ENCODE data around the gene CLMP. TPM values are rescaled to one million over a fixed set of nuclear protein-coding genes. Genes with fewer than 3 reads are reported as not detected.

CLMP gene
- total RNA-seq, 4 donors from 2014 or later, result 23.6 to 49.4 (median 38.0) TPM

DNA sequence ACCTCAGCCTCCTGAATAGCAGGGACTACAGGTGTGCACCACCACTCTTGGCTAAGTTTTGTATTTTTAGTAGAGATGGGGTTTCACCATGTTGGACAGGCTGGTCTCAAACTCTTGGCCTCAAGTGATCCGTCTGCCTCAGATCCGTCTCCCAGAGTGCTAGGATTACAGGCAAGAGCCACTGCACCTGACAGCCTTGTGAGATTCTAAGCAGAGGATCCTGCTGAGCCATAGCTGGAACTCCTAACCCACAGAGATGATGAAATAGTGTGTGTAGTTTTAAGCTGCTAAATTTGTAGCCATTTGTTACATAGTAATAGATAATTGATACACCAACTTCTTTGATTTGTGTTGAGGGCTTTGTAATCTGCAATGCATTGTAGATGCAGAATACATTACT lies 51.1 kb downstream of the CLMP start:
- no peak for DNase-seq
- H3K36me3 ChIP-seq, result no peaks in the 10 kb centered on the region
- H3K27ac ChIP-seq, result no peak overlapping the region
- peaks cover 0 to 6% (median 2%) of the 10 kb centered on the region in 4 donors for H3K4me1 ChIP-seq
- H3K27me3 ChIP-seq, result no peaks in the 10 kb centered on the region
- 84% methylated on average over 2 of the region's 2 CpGs; no CpG with 5 or more reads in 1 of the 2 donors for WGBS, 2 donors (ENCODE audit: low coverage in 1 of 2)
- in situ Hi-C loops (cut with MboI; ENCODE audit: low pct_ligation_motif_present in 1 of 4, low pct_unique_long_range_greater_than_20kb in 1 of 4, low sequenced_read_pairs in 3 of 4) (no loop called here), intact Hi-C loops (cut with DNase I; ENCODE audit: low total_unique reads) (no loop called here)
- H3K4me3 ChIP-seq, result no peak overlapping the region
- no peaks in the 10 kb centered on the region for H3K9me3 ChIP-seq
- TF ChIP-seq POLR2AphosphoS5 (IDR thresholded peaks at IDR 0.05) (no peak), EP300 (IDR thresholded peaks at IDR 0.05; ENCODE audit: low read depth) (no peak), POLR2A (IDR thresholded peaks at IDR 0.05) (no peak)
- TF ChIP-seq, protein P1, sequence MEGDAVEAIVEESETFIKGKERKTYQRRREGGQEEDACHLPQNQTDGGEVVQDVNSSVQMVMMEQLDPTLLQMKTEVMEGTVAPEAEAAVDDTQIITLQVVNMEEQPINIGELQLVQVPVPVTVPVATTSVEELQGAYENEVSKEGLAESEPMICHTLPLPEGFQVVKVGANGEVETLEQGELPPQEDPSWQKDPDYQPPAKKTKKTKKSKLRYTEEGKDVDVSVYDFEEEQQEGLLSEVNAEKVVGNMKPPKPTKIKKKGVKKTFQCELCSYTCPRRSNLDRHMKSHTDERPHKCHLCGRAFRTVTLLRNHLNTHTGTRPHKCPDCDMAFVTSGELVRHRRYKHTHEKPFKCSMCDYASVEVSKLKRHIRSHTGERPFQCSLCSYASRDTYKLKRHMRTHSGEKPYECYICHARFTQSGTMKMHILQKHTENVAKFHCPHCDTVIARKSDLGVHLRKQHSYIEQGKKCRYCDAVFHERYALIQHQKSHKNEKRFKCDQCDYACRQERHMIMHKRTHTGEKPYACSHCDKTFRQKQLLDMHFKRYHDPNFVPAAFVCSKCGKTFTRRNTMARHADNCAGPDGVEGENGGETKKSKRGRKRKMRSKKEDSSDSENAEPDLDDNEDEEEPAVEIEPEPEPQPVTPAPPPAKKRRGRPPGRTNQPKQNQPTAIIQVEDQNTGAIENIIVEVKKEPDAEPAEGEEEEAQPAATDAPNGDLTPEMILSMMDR (IDR thresholded peaks at IDR 0.05), result no peak

DNA sequence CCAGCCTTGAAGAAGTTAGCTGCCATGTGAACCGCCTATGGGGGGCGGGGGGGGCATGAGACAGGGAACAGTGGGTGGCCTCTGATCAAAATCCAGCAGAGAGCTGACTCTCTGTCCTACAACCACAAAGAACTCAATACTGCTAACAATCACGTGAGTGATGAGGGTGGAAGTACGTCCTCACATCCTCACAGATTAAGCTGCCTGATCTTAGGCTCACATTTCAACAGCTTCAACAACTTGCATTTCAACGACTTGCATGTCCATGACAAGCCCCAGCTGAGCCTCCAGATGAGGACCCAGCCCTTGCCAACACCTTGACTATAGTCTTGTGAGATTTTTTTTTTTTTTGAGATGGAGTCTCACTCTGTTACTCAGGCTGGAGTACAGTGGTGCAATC lies 51.6 kb downstream of the CLMP start:
- H3K9me3 ChIP-seq, result no peaks in the 10 kb centered on the region
- H3K27ac ChIP-seq, result no peak overlapping the region
- no peak for DNase-seq
- 40 to 82% methylated on average over 2 to 5 of the region's 5 CpGs for WGBS, 2 donors (ENCODE audit: low coverage in 1 of 2)
- intact Hi-C loops (cut with DNase I; ENCODE audit: low total_unique reads), result no loop called here
- peaks cover 0 to 6% (median 2%) of the 10 kb centered on the region in 4 donors for H3K4me1 ChIP-seq
- no peak overlapping the region for H3K4me3 ChIP-seq
- TF ChIP-seq POLR2AphosphoS5 (IDR thresholded peaks at IDR 0.05), result no peak
- no peak for TF ChIP-seq EP300 (IDR thresholded peaks at IDR 0.05; ENCODE audit: low read depth)
- TF ChIP-seq POLR2A (IDR thresholded peaks at IDR 0.05), result no peak
- TF ChIP-seq, protein P1 (IDR thresholded peaks at IDR 0.05), result no peak
- no peaks in the 10 kb centered on the region for H3K36me3 ChIP-seq
- in situ Hi-C loops (cut with MboI; ENCODE audit: low pct_ligation_motif_present in 1 of 4, low pct_unique_long_range_greater_than_20kb in 1 of 4, low sequenced_read_pairs in 3 of 4), result no loop called here
- no peaks in the 10 kb centered on the region for H3K27me3 ChIP-seq

DNA sequence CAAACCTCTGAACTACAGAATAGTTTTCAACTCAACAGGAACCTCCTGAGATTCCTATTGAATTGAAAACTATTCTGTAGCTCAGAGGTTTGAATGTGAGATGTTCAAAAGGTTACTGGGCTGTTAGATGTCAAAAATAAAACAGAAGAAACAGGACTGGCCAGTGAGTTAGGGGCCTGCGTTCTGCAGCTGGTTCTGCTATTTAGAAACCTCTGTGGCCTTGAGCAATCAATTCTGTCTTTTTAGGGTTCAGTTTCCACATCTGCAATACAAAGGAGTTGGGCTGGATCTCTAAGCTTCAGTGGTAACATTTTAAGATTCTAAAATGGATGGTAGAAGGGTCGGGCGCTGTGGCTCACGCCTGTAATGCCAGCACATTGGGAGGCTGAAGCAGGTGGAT lies 55.8 kb downstream of the CLMP start:
- peak overlapping the region in 1 of 4 donors; percentile 80 for H3K27ac ChIP-seq
- peaks cover 0 to 23% (median 6%) of the 10 kb centered on the region in 4 donors for H3K4me1 ChIP-seq
- TF ChIP-seq, protein P1 (IDR thresholded peaks at IDR 0.05), result no peak
- no peak for TF ChIP-seq POLR2A (IDR thresholded peaks at IDR 0.05)
- no peak for TF ChIP-seq POLR2AphosphoS5 (IDR thresholded peaks at IDR 0.05)
- no peak for TF ChIP-seq EP300 (IDR thresholded peaks at IDR 0.05; ENCODE audit: low read depth)
- intact Hi-C loops (cut with DNase I; ENCODE audit: low total_unique reads), result no loop called here
- H3K9me3 ChIP-seq, result no peaks in the 10 kb centered on the region
- in situ Hi-C loops (cut with MboI; ENCODE audit: low pct_ligation_motif_present in 1 of 4, low pct_unique_long_range_greater_than_20kb in 1 of 4, low sequenced_read_pairs in 3 of 4), result no loop called here
- DNase-seq, result no peak
- 83 to 88% methylated on average over 4 of the region's 4 CpGs for WGBS, 2 donors (ENCODE audit: low coverage in 1 of 2)
- no peak overlapping the region for H3K4me3 ChIP-seq
- no peaks in the 10 kb centered on the region for H3K36me3 ChIP-seq
- no peaks in the 10 kb centered on the region for H3K27me3 ChIP-seq

DNA sequence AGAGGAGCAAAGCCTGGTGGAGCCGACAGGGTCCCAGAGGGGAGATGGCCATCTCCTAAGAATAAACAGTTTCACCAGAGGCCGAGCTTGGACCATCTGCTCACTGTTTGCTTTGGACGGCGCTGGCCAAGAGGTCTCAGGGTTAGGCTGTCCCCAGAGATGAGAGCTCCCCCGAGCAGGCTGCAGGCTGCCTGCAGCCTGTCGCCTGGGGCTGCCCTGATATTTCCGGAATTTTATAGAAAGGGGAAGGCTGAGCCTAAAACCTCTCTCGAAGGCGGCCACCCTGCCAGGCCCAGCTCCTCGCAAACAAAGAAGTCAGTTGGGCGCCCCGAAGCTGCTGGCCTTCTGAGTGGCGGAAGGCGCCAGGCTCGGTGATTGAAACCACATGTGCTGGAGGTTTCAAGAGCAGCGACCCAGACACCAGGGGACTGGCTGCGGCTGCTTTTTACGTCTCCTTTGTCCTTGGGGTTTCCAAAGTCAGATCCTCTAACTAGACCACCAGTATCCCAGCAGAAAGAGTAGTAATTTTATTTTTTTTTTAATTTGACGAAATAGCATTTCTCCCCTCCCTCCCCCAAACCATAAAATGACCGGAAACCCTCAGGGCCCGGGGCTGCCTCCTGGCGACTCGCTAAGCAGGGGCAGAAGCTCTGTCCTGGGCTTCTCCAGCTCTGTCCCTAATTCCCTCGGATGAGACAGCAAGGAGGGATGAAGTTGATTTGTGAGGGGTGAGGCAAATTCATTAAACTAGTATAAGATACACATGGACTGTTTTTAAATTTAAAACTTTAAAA lies 57.4 kb downstream of the CLMP start:
- H3K36me3 ChIP-seq, result no peaks in the 10 kb centered on the region
- intact Hi-C loops (cut with DNase I; ENCODE audit: low total_unique reads) (no loop called here), in situ Hi-C loops (cut with MboI; ENCODE audit: low pct_ligation_motif_present in 1 of 4, low pct_unique_long_range_greater_than_20kb in 1 of 4, low sequenced_read_pairs in 3 of 4) (no loop called here)
- DNase-seq, result peak; percentile 54
- H3K9me3 ChIP-seq, result no peaks in the 10 kb centered on the region
- TF ChIP-seq POLR2AphosphoS5 (IDR thresholded peaks at IDR 0.05) (peak in 1 of 3 donors; percentile 33), EP300 (IDR thresholded peaks at IDR 0.05; ENCODE audit: low read depth) (no peak), POLR2A (IDR thresholded peaks at IDR 0.05) (no peak)
- TF ChIP-seq, protein P1 (IDR thresholded peaks at IDR 0.05), result no peak
- H3K4me1 ChIP-seq, result peaks cover 0 to 23% (median 6%) of the 10 kb centered on the region in 4 donors
- peak overlapping the region; percentile 62 to 80 (median 74) for H3K27ac ChIP-seq
- 57 to 62% methylated on average over 14 to 24 of the region's 24 CpGs for WGBS, 2 donors (ENCODE audit: low coverage in 1 of 2)
- H3K4me3 ChIP-seq, result peak overlapping the region in 1 of 4 donors; percentile 21
- H3K27me3 ChIP-seq, result no peaks in the 10 kb centered on the region

Measured in transverse colon (tissue), 4 donors.